ENCODE measurements around the gene RAB3A.

- TF ChIP-seq, protein P1, sequence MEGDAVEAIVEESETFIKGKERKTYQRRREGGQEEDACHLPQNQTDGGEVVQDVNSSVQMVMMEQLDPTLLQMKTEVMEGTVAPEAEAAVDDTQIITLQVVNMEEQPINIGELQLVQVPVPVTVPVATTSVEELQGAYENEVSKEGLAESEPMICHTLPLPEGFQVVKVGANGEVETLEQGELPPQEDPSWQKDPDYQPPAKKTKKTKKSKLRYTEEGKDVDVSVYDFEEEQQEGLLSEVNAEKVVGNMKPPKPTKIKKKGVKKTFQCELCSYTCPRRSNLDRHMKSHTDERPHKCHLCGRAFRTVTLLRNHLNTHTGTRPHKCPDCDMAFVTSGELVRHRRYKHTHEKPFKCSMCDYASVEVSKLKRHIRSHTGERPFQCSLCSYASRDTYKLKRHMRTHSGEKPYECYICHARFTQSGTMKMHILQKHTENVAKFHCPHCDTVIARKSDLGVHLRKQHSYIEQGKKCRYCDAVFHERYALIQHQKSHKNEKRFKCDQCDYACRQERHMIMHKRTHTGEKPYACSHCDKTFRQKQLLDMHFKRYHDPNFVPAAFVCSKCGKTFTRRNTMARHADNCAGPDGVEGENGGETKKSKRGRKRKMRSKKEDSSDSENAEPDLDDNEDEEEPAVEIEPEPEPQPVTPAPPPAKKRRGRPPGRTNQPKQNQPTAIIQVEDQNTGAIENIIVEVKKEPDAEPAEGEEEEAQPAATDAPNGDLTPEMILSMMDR (IDR thresholded peaks at IDR 0.05): no peak
- TF ChIP-seq POLR2A (IDR thresholded peaks at IDR 0.05): no peak
These were observed 21.5 kb upstream of the RAB3A start for GRCh38 chr19:18225355-18225701.
